Fibroblast of mammary gland (primary cell): ENCODE measurements around the gene TEX26.

ENCODE experiments used
- DNase-seq: peaks from one replicate; pipeline ENCODE4 v3.0.0-alpha.2; 2010; ENCODE audit warnings: low read depth
- H3K4me3 ChIP-seq: 2 replicates; pipeline ENCODE4 v1.5.1; 2011; ENCODE audit warnings: low read depth, mild to moderate bottlenecking, low read length, moderate library complexity; ENCODE audit not compliant: control insufficient read depth
- CTCF ChIP-seq: conservative IDR thresholded peaks from 2 replicates; pipeline ENCODE4 v1.5.1; 2011; ENCODE audit warnings: low read depth, low read length, inconsistent platforms; ENCODE audit not compliant: control insufficient read depth, insufficient read depth

Gene TEX26

GRCh38 chr13:31022928-31023530 lies 90.6 kb downstream of the TEX26 start:
- TF ChIP-seq CTCF, result no peak
- H3K4me3 ChIP-seq, result no peak overlapping the region
- DNase-seq, result no peak
